WI38 (cell line): ENCODE measurements around the gene RAB44.

Experiments used
- H3K4me3 ChIP-seq: 2 replicates; pipeline ENCODE4 v1.5.1; 2011; ENCODE audit warnings: low read depth, mild to moderate bottlenecking, control low read depth, low read length
- CTCF ChIP-seq: IDR thresholded peaks from 2 replicates; pipeline ENCODE4 v1.5.1; 2012; ENCODE audit warnings: low read depth, mild to moderate bottlenecking, control low read depth, low read length

Gene RAB44

GRCh38 chr6:36752886-36753506 is 55.4 kb downstream of the RAB44 start:
- no peak for TF ChIP-seq CTCF
- no peak overlapping the region for H3K4me3 ChIP-seq

DNA sequence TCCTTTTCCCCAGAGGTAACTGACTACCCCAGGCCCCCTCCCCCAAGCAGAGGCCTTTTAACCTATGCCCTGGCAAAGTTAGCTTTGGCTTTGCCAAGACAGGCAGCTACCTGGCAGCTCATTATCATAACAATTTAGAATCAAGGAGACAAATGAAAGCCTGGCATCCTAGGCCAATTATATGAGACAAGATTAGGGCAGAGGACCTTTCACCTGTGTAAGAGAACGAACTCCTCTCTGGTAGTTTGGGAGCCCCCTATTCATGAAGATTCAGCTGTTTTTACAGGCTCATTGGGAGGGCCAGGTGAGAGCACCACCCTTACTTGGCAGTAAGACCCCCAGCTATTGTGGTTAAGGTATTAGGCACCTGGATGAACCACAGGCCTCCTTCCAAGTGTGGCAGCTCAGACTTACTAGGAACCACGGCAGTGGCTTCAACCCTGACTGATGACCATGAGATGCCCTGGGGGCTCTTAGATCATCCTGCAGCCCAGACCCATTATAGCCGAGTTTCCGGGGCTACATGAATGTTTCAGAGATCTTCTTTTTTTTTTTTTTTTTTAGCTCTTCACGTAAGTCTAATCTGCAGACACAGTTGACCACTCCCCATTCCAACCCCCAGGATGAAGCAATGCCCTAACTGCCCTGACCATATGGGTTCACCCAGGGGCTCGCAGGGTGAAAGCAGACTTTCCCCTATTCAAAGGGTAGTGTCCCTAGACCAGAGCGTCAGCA is 56.2 kb downstream of the RAB44 start:
- H3K4me3 ChIP-seq = no peak overlapping the region
- no peak for TF ChIP-seq CTCF

- H3K4me3 ChIP-seq = no peak overlapping the region
- no peak for TF ChIP-seq CTCF
Observed at GRCh38 chr6:36754582-36755434, 57.2 kb downstream of the RAB44 start.

DNA sequence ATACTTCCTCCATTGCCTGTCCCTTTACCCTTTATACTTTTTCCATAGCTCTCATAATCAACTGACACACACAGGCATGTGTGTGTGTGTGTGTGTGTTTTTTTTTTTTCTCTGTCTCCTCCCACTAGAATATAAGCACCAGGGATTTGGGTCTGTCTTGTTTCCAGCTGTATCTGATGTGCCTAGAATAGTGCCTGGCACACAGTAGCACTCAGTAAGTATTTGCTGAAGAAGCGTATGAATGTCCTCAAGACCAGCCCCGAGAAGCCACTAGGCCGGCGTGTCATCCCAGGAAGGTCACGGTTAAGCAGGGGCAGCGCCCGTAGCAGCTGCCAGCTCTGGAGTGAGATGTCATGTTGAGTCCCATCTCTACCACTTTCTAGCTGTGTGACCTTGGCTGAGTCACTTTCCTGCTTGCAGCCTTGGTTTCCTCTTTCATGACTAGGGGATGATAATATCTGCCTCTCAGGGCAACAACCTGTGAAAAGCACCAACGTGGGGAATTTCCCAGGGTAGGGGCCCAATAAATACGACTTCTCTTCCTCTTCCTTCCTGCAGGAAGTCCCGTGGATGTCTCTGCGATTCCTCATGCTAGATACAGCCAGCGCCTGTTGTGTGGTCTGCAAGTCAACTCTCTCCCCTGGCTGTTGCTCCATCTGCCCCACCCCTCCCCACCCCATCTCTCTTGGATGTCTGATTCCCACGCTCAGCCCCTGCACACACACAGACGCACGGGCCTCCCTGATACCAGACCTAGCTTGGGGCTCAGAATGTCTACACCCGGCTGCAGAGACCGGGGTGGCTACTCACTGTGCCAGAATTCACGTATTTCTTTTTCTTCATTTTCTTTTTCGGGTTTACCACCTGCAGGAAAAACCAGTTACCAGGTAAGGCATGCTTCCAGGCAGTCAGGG is 58.1 kb downstream of the RAB44 start:
- no peak for TF ChIP-seq CTCF
- no peak overlapping the region for H3K4me3 ChIP-seq

GRCh38 chr6:36756786-36757185 is 59.2 kb downstream of the RAB44 start:
- TF ChIP-seq CTCF = no peak
- H3K4me3 ChIP-seq = no peak overlapping the region

GRCh38 chr6:36757206-36757605 is 59.6 kb downstream of the RAB44 start:
- no peak overlapping the region for H3K4me3 ChIP-seq
- no peak for TF ChIP-seq CTCF
